Naive thymus-derived CD8-positive, alpha-beta T cell (primary cell): ENCODE results near the gene SYNDIG1. TPM values are rescaled to one million over a fixed set of nuclear protein-coding genes. Genes with fewer than 3 reads are reported as not detected.

Experiments
- ATAC-seq, 2 donors: fragments of 150-1000 bp; cut with Tn5 transposase in 1 of 2; sonication (Bioruptor Pico), chemical (Tn5 transposase) in 1 of 2; 1 replicate in 1 of 2; 2 replicates in 1 of 2; pipeline ENCODE4 v1.10.0; 2021; ENCODE audit warnings: mild to moderate bottlenecking in 2 of 2, moderate library complexity in 2 of 2
- POLR2A ChIA-PET: fragments of 350-600 bp; sonication (Branson Sonifier 250); formaldehyde crosslinking; loops from one replicate; lab custom pipeline; 2021; ENCODE audit warnings: antibody characterized with exemption; lab: Charles Lee
- DNase-seq, 10 donors: peaks; one replicate each; pipeline versions ENCODE4 v3.0.0 to v3.0.0-alpha.2; 2020 to 2022
- H3K27ac Mint-ChIP-seq, 10 donors: one replicate each; pipeline ENCODE4 v1.8.0; 2020 to 2022; ENCODE audit warnings: mild to moderate bottlenecking in 10 of 10, mixed read lengths in 10 of 10, moderate library complexity in 4 of 10, inconsistent platforms in 1 of 10
- H3K27me3 Mint-ChIP-seq, 5 donors: one replicate each; pipeline ENCODE4 v1.8.0; 2021 to 2022; ENCODE audit warnings: mixed read lengths in 5 of 5
- H3K36me3 Mint-ChIP-seq, 3 donors: one replicate each; pipeline ENCODE4 v1.8.0; 2020 to 2022; ENCODE audit warnings: mixed read lengths in 3 of 3, mild to moderate bottlenecking in 2 of 3, inconsistent platforms in 1 of 3
- H3K4me1 Mint-ChIP-seq, 4 donors: one replicate each; pipeline ENCODE4 v1.8.0; 2021 to 2022; ENCODE audit warnings: mixed read lengths in 4 of 4
- H3K4me3 Mint-ChIP-seq, 10 donors: one replicate each; pipeline ENCODE4 v1.8.0; 2020 to 2022; ENCODE audit warnings: mild to moderate bottlenecking in 10 of 10, mixed read lengths in 10 of 10, moderate library complexity in 6 of 10, inconsistent platforms in 1 of 10
- H3K9me3 Mint-ChIP-seq, 9 donors: one replicate each; pipeline ENCODE4 v1.8.0; 2020 to 2022; ENCODE audit warnings: mixed read lengths in 9 of 9, mild to moderate bottlenecking in 3 of 9, inconsistent platforms in 1 of 9, moderate library complexity in 1 of 9
- polyA plus RNA-seq, 3 donors: library from polyadenylated mRNA; unstranded; fragments of 300-500 nt; fragmentation: Illumina TruSeq; gene quantifications; one replicate each; pipeline ENCODE4 v1.2.3, GENCODE V29; 2021
- total RNA-seq, 8 experiments: library from RNA in 2 of 8; stranded (reverse) in 2 of 8; gene quantifications; one replicate each; pipeline ENCODE4 v1.2.3 and lab custom pipeline; 2021 to 2026

SYNDIG1 gene
- total and polyA plus RNA-seq, 5 experiments from 2014 or later = not detected

GRCh38 chr20:24451428-24451827 lies 18.0 kb upstream of the SYNDIG1 start:
- Mint-ChIP-seq H3K27me3 (no peaks in the 10 kb centered on the region), H3K36me3 (no peaks in the 10 kb centered on the region), H3K4me1 (peaks cover 4 to 22% (median 11%) of the 10 kb centered on the region in 4 donors), H3K9me3 (no peaks in the 10 kb centered on the region), H3K4me3 (no peak overlapping the region), H3K27ac (no peak overlapping the region)
- POLR2A ChIA-PET = no interaction called here
- DNase-seq (no peak), ATAC-seq (no peak)

- Mint-ChIP-seq H3K4me3 (peak overlapping the region in 1 of 10 donors; percentile 26), H3K4me1 (peaks cover 4 to 23% (median 11%) of the 10 kb centered on the region in 4 donors), H3K27ac (no peak overlapping the region), H3K36me3 (no peaks in the 10 kb centered on the region), H3K27me3 (no peaks in the 10 kb centered on the region), H3K9me3 (no peaks in the 10 kb centered on the region)
- no peak for ATAC-seq
- DNase-seq = no peak
- POLR2A ChIA-PET = no interaction called here
These were observed 17.4 kb upstream of the SYNDIG1 start for GRCh38 chr20:24452016-24452415.

- POLR2A ChIA-PET = no interaction called here
- H3K27ac Mint-ChIP-seq = peak overlapping the region in 2 of 10 donors; percentile 3 to 33
- DNase-seq (no peak), ATAC-seq (no peak)
- H3K4me3 Mint-ChIP-seq = no peak overlapping the region
- H3K9me3 Mint-ChIP-seq = no peaks in the 10 kb centered on the region
- no peaks in the 10 kb centered on the region for H3K36me3 Mint-ChIP-seq
- peaks cover 4 to 23% (median 11%) of the 10 kb centered on the region in 4 donors for H3K4me1 Mint-ChIP-seq
- H3K27me3 Mint-ChIP-seq = peaks cover 0 to 1% (median 0%) of the 10 kb centered on the region in 5 donors
These were observed 16.8 kb upstream of the SYNDIG1 start for GRCh38 chr20:24452498-24453127.

- Mint-ChIP-seq H3K27ac (peak overlapping the region in 2 of 10 donors; percentile 33 to 56), H3K4me1 (peaks cover 4 to 19% (median 7%) of the 10 kb centered on the region in 4 donors), H3K27me3 (peaks cover 0 to 1% (median 0%) of the 10 kb centered on the region in 5 donors), H3K4me3 (no peak overlapping the region), H3K36me3 (no peaks in the 10 kb centered on the region), H3K9me3 (no peaks in the 10 kb centered on the region)
- DNase-seq (no peak), ATAC-seq (no peak)
- POLR2A ChIA-PET = no interaction called here
These were observed 15.6 kb upstream of the SYNDIG1 start for GRCh38 chr20:24453869-24454268.

- DNase-seq (no peak), ATAC-seq (no peak)
- Mint-ChIP-seq H3K36me3 (no peaks in the 10 kb centered on the region), H3K4me3 (no peak overlapping the region), H3K4me1 (peaks cover 4 to 19% (median 5%) of the 10 kb centered on the region in 4 donors), H3K9me3 (no peaks in the 10 kb centered on the region), H3K27ac (no peak overlapping the region), H3K27me3 (peaks cover 0 to 1% (median 0%) of the 10 kb centered on the region in 5 donors)
- POLR2A ChIA-PET = no interaction called here
These were observed 14.3 kb upstream of the SYNDIG1 start for GRCh38 chr20:24455081-24455480.

- no peaks in the 10 kb centered on the region for H3K36me3 Mint-ChIP-seq
- H3K9me3 Mint-ChIP-seq = no peaks in the 10 kb centered on the region
- peaks cover 4 to 19% (median 5%) of the 10 kb centered on the region in 4 donors for H3K4me1 Mint-ChIP-seq
- H3K27me3 Mint-ChIP-seq = peaks cover 0 to 1% (median 0%) of the 10 kb centered on the region in 5 donors
- no peak overlapping the region for H3K27ac Mint-ChIP-seq
- no peak overlapping the region for H3K4me3 Mint-ChIP-seq
- POLR2A ChIA-PET = no interaction called here
- ATAC-seq (no peak), DNase-seq (no peak)
These were observed 13.0 kb upstream of the SYNDIG1 start for GRCh38 chr20:24456398-24456781.

GRCh38 chr20:24458436-24458835 lies 11.0 kb upstream of the SYNDIG1 start:
- Mint-ChIP-seq H3K4me1 (peaks cover 4 to 9% (median 5%) of the 10 kb centered on the region in 4 donors), H3K36me3 (no peaks in the 10 kb centered on the region), H3K9me3 (no peaks in the 10 kb centered on the region), H3K27me3 (peaks cover 0 to 3% (median 1%) of the 10 kb centered on the region in 5 donors), H3K27ac (no peak overlapping the region), H3K4me3 (no peak overlapping the region)
- ATAC-seq (no peak), DNase-seq (no peak)
- POLR2A ChIA-PET = no interaction called here

- POLR2A ChIA-PET = no interaction called here
- no peak overlapping the region for H3K4me3 Mint-ChIP-seq
- ATAC-seq = no peak
- H3K9me3 Mint-ChIP-seq = no peaks in the 10 kb centered on the region
- no peak for DNase-seq
- peaks cover 0 to 5% (median 2%) of the 10 kb centered on the region in 5 donors for H3K27me3 Mint-ChIP-seq
- peaks cover 0 to 7% (median 0%) of the 10 kb centered on the region in 4 donors for H3K4me1 Mint-ChIP-seq
- H3K36me3 Mint-ChIP-seq = no peaks in the 10 kb centered on the region
- H3K27ac Mint-ChIP-seq = no peak overlapping the region
These were observed 9.7 kb upstream of the SYNDIG1 start for GRCh38 chr20:24459733-24460132.

GRCh38 chr20:24460712-24461111 lies 8.7 kb upstream of the SYNDIG1 start:
- no peak for ATAC-seq
- no peak for DNase-seq
- Mint-ChIP-seq H3K36me3 (no peaks in the 10 kb centered on the region), H3K4me1 (peaks cover 0 to 5% (median 0%) of the 10 kb centered on the region in 4 donors), H3K4me3 (no peak overlapping the region), H3K9me3 (no peaks in the 10 kb centered on the region), H3K27me3 (peaks cover 0 to 15% (median 5%) of the 10 kb centered on the region in 5 donors), H3K27ac (no peak overlapping the region)
- POLR2A ChIA-PET = no interaction called here

GRCh38 chr20:24461848-24462247 lies 7.6 kb upstream of the SYNDIG1 start:
- H3K4me1 Mint-ChIP-seq = peaks cover 0 to 4% (median 0%) of the 10 kb centered on the region in 4 donors
- ATAC-seq (no peak), DNase-seq (no peak)
- peaks cover 0 to 19% (median 10%) of the 10 kb centered on the region in 5 donors for H3K27me3 Mint-ChIP-seq
- H3K36me3 Mint-ChIP-seq = no peaks in the 10 kb centered on the region
- no peak overlapping the region for H3K4me3 Mint-ChIP-seq
- H3K9me3 Mint-ChIP-seq = no peaks in the 10 kb centered on the region
- H3K27ac Mint-ChIP-seq = no peak overlapping the region
- POLR2A ChIA-PET = no interaction called here

- H3K9me3 Mint-ChIP-seq = no peaks in the 10 kb centered on the region
- peaks cover 0 to 24% (median 15%) of the 10 kb centered on the region in 5 donors for H3K27me3 Mint-ChIP-seq
- no peak for DNase-seq
- no peak for ATAC-seq
- no peak overlapping the region for H3K4me3 Mint-ChIP-seq
- H3K4me1 Mint-ChIP-seq = peaks cover 0 to 3% (median 0%) of the 10 kb centered on the region in 4 donors
- no peak overlapping the region for H3K27ac Mint-ChIP-seq
- POLR2A ChIA-PET = no interaction called here
- no peaks in the 10 kb centered on the region for H3K36me3 Mint-ChIP-seq
These were observed 6.9 kb upstream of the SYNDIG1 start for GRCh38 chr20:24462460-24463010.

- DNase-seq (no peak), ATAC-seq (no peak)
- H3K4me1 Mint-ChIP-seq = peaks cover 0 to 6% (median 3%) of the 10 kb centered on the region in 4 donors
- POLR2A ChIA-PET = no interaction called here
- peaks cover 6 to 33% (median 22%) of the 10 kb centered on the region in 5 donors for H3K27me3 Mint-ChIP-seq
- no peaks in the 10 kb centered on the region for H3K36me3 Mint-ChIP-seq
- H3K27ac Mint-ChIP-seq = no peak overlapping the region
- no peak overlapping the region for H3K4me3 Mint-ChIP-seq
- H3K9me3 Mint-ChIP-seq = no peaks in the 10 kb centered on the region
These were observed 4.3 kb upstream of the SYNDIG1 start for GRCh38 chr20:24465159-24465558.

GRCh38 chr20:24465730-24466129 lies 3.7 kb upstream of the SYNDIG1 start:
- POLR2A ChIA-PET = no interaction called here
- ATAC-seq (no peak), DNase-seq (no peak)
- Mint-ChIP-seq H3K4me1 (peaks cover 3 to 12% (median 5%) of the 10 kb centered on the region in 4 donors), H3K36me3 (no peaks in the 10 kb centered on the region), H3K4me3 (no peak overlapping the region), H3K27ac (no peak overlapping the region), H3K9me3 (no peaks in the 10 kb centered on the region), H3K27me3 (peaks cover 6 to 37% (median 26%) of the 10 kb centered on the region in 5 donors)
